Thymus (tissue), 11 donors: Measurements from ENCODE around the gene TSHZ2. TPM values are rescaled to one million over a fixed set of nuclear protein-coding genes. Genes with fewer than 3 reads are reported as not detected.

ENCODE experiments used
- DNase-seq, 9 donors: peaks; one replicate each; pipeline ENCODE4 v3.0.0-alpha.2; 2013; ENCODE audit warnings: low spot score in 9 of 9, low read depth in 6 of 9, missing footprints in 1 of 9
- H3K27ac ChIP-seq, 2 donors: one replicate each; pipeline ENCODE4 v1.5.1; 2013; ENCODE audit warnings: control low read depth in 1 of 2, low read depth in 1 of 2, low read length in 1 of 2, mild to moderate bottlenecking in 1 of 2, moderate library complexity in 1 of 2
- H3K27me3 ChIP-seq, 2 donors: one replicate each; pipeline ENCODE4 v1.5.1; 2013; ENCODE audit warnings: low read length in 1 of 2; ENCODE audit not compliant: control insufficient read depth in 2 of 2, insufficient read depth in 1 of 2
- H3K36me3 ChIP-seq, 2 donors: one replicate each; pipeline ENCODE4 v1.5.1; 2013; ENCODE audit warnings: low read length in 1 of 2, mild to moderate bottlenecking in 1 of 2, moderate library complexity in 1 of 2; ENCODE audit not compliant: control insufficient read depth in 2 of 2, insufficient read depth in 2 of 2
- H3K4me1 ChIP-seq, 2 donors: one replicate each; pipeline ENCODE4 v1.5.1; 2013; ENCODE audit warnings: low read length in 2 of 2; ENCODE audit not compliant: control insufficient read depth in 2 of 2, insufficient read depth in 2 of 2
- H3K4me3 ChIP-seq, 2 donors: one replicate each; pipeline ENCODE4 v1.5.1; 2013; ENCODE audit warnings: low read length in 2 of 2, control low read depth in 1 of 2, mild to moderate bottlenecking in 1 of 2
- H3K9me3 ChIP-seq, 2 donors: one replicate each; pipeline ENCODE4 v1.5.1; 2013; ENCODE audit warnings: low read length in 1 of 2, mild to moderate bottlenecking in 1 of 2; ENCODE audit not compliant: control insufficient read depth in 2 of 2, insufficient read depth in 1 of 2
- WGBS: extraction: QIAGEN DNeasy Blood & Tissue Kit; methylation state at CpG from one replicate; pipeline ENCODE4 v1.1.7; 2013; 5-methylcytosine and 5-hydroxymethylcytosine counted together
- polyA plus RNA-seq: library from polyadenylated mRNA; stranded (reverse); fragments of 200-250 nt; gene quantifications from one replicate; pipeline ENCODE4 v1.2.3, GENCODE V29; 2013
- total RNA-seq: library from RNA; stranded (reverse); fragments of 120-200 nt; gene quantifications from one replicate; pipeline ENCODE4 v1.2.4, GENCODE V29; 2013
- donor health status: healthy.

The TSHZ2 gene
- total and polyA plus RNA-seq, 2 donors = 1.4 to 2.4 TPM

GRCh38 chr20:53079828-53080686 is 107.9 kb downstream of the TSHZ2 start:
- DNase-seq = no peak
- WGBS = 91% methylated on average over 10 of the region's 10 CpGs
- Histone ChIP-seq H3K27ac (no peak overlapping the region), H3K27me3 (no peaks in the 10 kb centered on the region), H3K4me1 (no peaks in the 10 kb centered on the region), H3K4me3 (no peak overlapping the region), H3K36me3 (no peaks in the 10 kb centered on the region), H3K9me3 (no peaks in the 10 kb centered on the region)

DNA sequence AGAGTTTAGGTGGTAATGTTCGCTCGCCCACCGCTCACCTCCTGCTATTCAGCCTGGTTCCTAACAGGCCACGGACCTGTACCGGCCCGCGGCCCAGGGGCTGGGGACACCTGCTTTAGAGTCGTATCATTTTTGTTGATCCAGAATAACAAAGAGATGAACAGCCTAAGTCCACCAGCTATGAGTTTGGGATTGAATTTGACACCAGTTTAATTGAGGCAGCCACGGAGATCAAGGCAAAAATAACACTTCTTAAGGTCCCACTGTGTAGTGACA is 108.5 kb downstream of the TSHZ2 start:
- no peaks in the 10 kb centered on the region for H3K9me3 ChIP-seq
- no peaks in the 10 kb centered on the region for H3K36me3 ChIP-seq
- no peak overlapping the region for H3K27ac ChIP-seq
- H3K4me3 ChIP-seq = no peak overlapping the region
- H3K27me3 ChIP-seq = no peaks in the 10 kb centered on the region
- H3K4me1 ChIP-seq = no peaks in the 10 kb centered on the region
- WGBS = 96% methylated on average over 9 of the region's 9 CpGs
- DNase-seq = no peak

DNA sequence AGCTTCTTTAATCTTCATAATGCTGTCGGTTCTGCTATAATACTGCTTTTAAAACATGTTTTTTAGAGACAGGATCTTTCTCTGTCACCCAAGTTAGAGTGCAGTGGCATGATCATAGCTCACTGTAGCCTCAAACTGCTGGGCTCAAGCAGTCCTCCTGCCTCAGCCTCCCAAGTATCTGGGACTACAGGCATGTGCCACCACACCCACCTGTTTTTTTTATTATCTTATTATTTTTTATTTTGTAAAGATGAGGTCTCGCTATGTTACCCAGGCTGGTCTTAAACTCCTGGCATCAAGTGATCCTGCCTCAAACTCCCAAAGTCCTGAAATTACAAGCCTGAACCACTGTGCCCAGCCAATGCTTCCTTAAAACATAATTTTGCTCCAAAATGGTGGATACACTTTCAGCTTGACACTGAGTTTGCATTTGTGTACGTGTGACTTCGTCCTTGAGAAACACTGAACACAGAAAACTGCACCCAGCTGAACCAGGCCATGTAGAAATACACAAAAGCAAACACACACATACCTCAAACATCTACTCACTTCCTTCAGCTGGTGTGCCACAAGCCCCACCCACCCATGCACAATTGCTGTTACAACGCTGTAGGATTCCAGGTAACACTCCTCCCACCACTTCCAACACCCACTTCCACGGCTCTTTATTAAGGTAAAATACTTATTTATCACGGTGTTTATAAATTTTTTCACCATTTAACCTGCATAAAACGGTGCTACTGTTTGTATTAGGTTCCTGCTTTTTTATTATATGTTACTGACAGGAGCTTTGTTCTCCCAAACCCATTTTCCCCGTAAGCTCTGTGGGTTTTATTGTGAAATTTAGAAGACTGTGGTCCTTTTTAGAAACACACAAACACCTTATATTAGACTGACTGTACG is 109.1 kb downstream of the TSHZ2 start:
- H3K36me3 ChIP-seq = no peaks in the 10 kb centered on the region

DNA sequence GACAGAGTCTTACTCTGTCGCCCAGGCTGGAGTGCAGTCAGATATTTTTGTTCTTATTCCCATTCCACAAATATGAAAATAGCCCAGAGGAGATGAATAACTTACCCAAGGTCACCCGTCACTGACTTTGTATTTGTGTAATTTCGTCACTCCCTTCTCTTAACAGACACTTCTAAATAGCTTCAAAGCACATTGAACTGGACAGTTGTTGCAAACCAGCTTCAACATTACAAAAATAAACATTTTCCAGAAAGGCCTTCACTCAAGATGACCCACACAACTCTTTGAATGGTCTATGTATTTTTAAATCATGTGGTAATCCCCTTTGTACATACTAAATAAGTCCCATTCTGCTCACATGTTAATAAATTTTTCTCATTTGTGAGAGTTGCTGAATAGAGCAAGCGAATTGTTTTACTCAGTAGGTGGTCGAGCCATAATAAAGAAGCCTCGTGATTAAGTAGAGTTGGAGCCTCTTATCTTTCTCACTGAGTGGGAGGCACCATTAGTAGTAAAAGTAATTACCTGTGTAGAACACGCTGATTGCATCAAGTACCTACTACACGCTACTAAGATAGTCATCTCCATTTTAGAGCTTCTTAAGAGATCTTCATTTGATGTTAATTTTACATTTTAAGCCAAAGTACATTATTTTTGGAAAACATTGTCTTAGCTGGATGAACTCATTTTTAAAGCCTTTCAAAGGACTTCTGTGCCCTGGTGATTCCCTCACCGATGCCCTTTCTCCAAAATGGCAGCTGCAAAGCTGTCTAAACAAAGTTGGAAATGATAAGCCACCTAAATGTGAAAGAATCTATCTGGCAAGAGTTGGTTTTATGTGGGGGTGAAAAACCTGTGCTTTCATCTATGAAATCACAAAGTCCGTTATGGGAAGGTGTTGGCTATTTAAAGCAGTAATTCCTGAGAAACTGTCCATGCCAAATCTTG is 110.0 kb downstream of the TSHZ2 start:
- Histone ChIP-seq H3K4me3 (no peak overlapping the region), H3K27ac (no peak overlapping the region), H3K27me3 (no peaks in the 10 kb centered on the region), H3K9me3 (no peaks in the 10 kb centered on the region), H3K4me1 (no peaks in the 10 kb centered on the region), H3K36me3 (no peaks in the 10 kb centered on the region)
- no peak for DNase-seq
- WGBS = 86% methylated on average over 10 of the region's 10 CpGs

More for the DNA sequence above, 109.1 kb downstream of the TSHZ2 start:
- Histone ChIP-seq H3K27me3 (no peaks in the 10 kb centered on the region), H3K4me1 (no peaks in the 10 kb centered on the region), H3K4me3 (no peak overlapping the region), H3K9me3 (no peaks in the 10 kb centered on the region), H3K27ac (no peak overlapping the region)
- 71% methylated on average over 10 of the region's 10 CpGs for WGBS
- DNase-seq = no peak

DNA sequence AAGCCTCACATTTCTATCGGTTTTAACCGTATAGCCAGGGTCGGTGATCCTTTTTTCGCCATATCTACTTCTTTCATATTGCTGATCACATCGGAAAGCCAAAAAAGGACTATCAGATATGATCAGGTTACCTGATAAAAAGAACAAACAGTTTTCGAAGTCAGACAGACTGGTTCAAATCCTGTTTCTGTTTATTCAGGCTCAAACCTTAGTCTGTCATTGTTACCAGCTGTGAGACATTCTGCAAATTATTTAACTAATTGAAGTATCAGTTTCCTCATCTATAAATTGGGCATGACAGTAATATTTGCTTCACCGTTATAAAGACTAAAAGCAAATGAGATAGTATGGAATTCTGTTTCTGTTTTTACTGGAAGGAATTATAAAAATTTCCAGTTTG is 111.3 kb downstream of the TSHZ2 start:
- Histone ChIP-seq H3K27ac (no peak overlapping the region), H3K4me1 (no peaks in the 10 kb centered on the region), H3K27me3 (no peaks in the 10 kb centered on the region), H3K9me3 (no peaks in the 10 kb centered on the region), H3K36me3 (no peaks in the 10 kb centered on the region), H3K4me3 (no peak overlapping the region)
- DNase-seq = no peak
- 84% methylated on average over 7 of the region's 7 CpGs for WGBS

GRCh38 chr20:53084408-53084997 is 112.3 kb downstream of the TSHZ2 start:
- Histone ChIP-seq H3K4me3 (no peak overlapping the region), H3K36me3 (no peaks in the 10 kb centered on the region), H3K4me1 (no peaks in the 10 kb centered on the region), H3K9me3 (no peaks in the 10 kb centered on the region), H3K27ac (no peak overlapping the region), H3K27me3 (no peaks in the 10 kb centered on the region)
- DNase-seq = no peak

DNA sequence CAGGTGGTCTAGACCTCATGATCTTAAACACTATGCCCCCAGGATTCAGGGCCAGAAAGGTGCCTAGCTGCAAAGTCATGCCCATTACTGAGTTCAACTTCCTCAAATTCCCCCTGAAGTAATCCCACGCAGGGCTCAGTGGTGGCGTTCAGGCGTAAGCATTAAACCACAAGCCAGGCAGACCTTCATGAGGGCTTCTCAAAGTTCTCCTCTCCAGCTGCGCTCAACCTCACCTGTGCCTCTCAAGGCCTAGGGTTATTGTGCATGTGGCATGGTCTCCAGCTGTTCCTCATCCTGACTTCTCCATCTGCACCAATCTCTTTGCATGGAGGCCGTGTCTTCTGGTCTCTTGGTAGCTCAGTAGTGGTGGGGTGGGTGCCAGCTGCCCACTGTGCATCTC is 113.6 kb downstream of the TSHZ2 start:
- DNase-seq = no peak
- 34% methylated on average over 5 of the region's 5 CpGs for WGBS
- no peaks in the 10 kb centered on the region for H3K4me1 ChIP-seq
- no peaks in the 10 kb centered on the region for H3K27me3 ChIP-seq
- H3K27ac ChIP-seq = no peak overlapping the region
- no peaks in the 10 kb centered on the region for H3K9me3 ChIP-seq
- H3K36me3 ChIP-seq = no peaks in the 10 kb centered on the region
- no peak overlapping the region for H3K4me3 ChIP-seq

- WGBS = 93% methylated on average over 8 of the region's 8 CpGs
- H3K4me1 ChIP-seq = no peaks in the 10 kb centered on the region
- no peaks in the 10 kb centered on the region for H3K27me3 ChIP-seq
- H3K36me3 ChIP-seq = no peaks in the 10 kb centered on the region
- no peak for DNase-seq
- no peak overlapping the region for H3K27ac ChIP-seq
- H3K9me3 ChIP-seq = no peaks in the 10 kb centered on the region
- H3K4me3 ChIP-seq = no peak overlapping the region
Observed at GRCh38 chr20:53087037-53087777, 115.0 kb downstream of the TSHZ2 start.
